HG03060 (cell line): Measurements from ENCODE around the gene GRIPAP1.

ENCODE experiments used
- ATAC-seq: cut with Tn5 transposase; IDR thresholded peaks from one replicate; pipeline ENCODE4 v1.9.1; 2021; ENCODE audit warnings: low read depth, moderate number of reproducible peaks; ENCODE audit not compliant: unreplicated experiment

The GRIPAP1 gene

GRCh38 chrX:48927736-48928382 lies 74.2 kb downstream of the GRIPAP1 start:
- no peak for ATAC-seq

GRCh38 chrX:48927123-48927522 lies 74.9 kb downstream of the GRIPAP1 start:
- no peak for ATAC-seq

- ATAC-seq = no peak
Measured at GRCh38 chrX:48924270-48924669, 77.8 kb downstream of the GRIPAP1 start.

GRCh38 chrX:48923771-48924170 lies 78.3 kb downstream of the GRIPAP1 start:
- ATAC-seq = no peak
